Osteoblast (primary cell): ENCODE data around the gene CIB2. TPM values are rescaled to one million over a fixed set of nuclear protein-coding genes. Genes with fewer than 3 reads are reported as not detected.

ENCODE experiments used
- DNase-seq: peaks from one replicate; pipeline ENCODE4 v3.0.0; 2011; ENCODE audit warnings: low spot score, mixed read lengths; ENCODE audit not compliant: insufficient read length; ENCODE audit errors: missing footprints
- H2AFZ ChIP-seq: 2 replicates; pipeline ENCODE4 v1.6.0; 2011; ENCODE audit warnings: mild to moderate bottlenecking, low read length
- H3K27ac ChIP-seq: 2 replicates; pipeline ENCODE4 v1.5.1; 2011; ENCODE audit warnings: mild to moderate bottlenecking, low read depth, low read length, moderate library complexity
- H3K27me3 ChIP-seq: 2 replicates; pipeline ENCODE4 v1.6.0; 2012; ENCODE audit warnings: mild to moderate bottlenecking, control low read depth, inconsistent platforms, low read length, moderate library complexity; ENCODE audit not compliant: insufficient read depth
- H3K36me3 ChIP-seq: 2 replicates; pipeline ENCODE4 v1.5.1; 2011; ENCODE audit warnings: mild to moderate bottlenecking, low read length, control low read depth, moderate library complexity; ENCODE audit not compliant: insufficient read depth
- H3K4me1 ChIP-seq: 2 replicates; pipeline ENCODE4 v1.5.1; 2011; ENCODE audit warnings: mild to moderate bottlenecking, low read length, control low read depth, moderate library complexity; ENCODE audit not compliant: insufficient read depth
- H3K4me2 ChIP-seq: 2 replicates; pipeline ENCODE4 v1.6.0; 2011; ENCODE audit warnings: mild to moderate bottlenecking, low read length; ENCODE audit not compliant: insufficient read depth
- H3K4me3 ChIP-seq: fragments of 200-600 bp; sonication (generic); 3 replicates; pipeline ENCODE4 v1.5.1; 2012; ENCODE audit warnings: mild to moderate bottlenecking, low read length, inconsistent platforms; ENCODE audit not compliant: insufficient read depth
- H3K79me2 ChIP-seq: 2 replicates; pipeline ENCODE4 v1.6.0; 2012; ENCODE audit warnings: mild to moderate bottlenecking, low read length, control low read depth, inconsistent platforms; ENCODE audit not compliant: insufficient read depth
- H3K9me3 ChIP-seq: 2 replicates; pipeline ENCODE4 v1.5.1; 2011; ENCODE audit warnings: low read depth, low read length, control low read depth
- H4K20me1 ChIP-seq: 2 replicates; pipeline ENCODE4 v1.6.0; 2012; ENCODE audit warnings: mild to moderate bottlenecking, low read length, control low read depth; ENCODE audit not compliant: insufficient read depth
- CTCF ChIP-seq: IDR thresholded peaks from 2 replicates; pipeline ENCODE4 v1.5.1; 2011; ENCODE audit warnings: mild to moderate bottlenecking, low read depth, low read length, moderate library complexity; ENCODE audit errors: extremely low read depth
- total RNA-seq: library from RNA; depleted of rRNA; stranded (reverse); fragments of >200 nt; gene quantifications from 2 replicates; pipeline ENCODE4 v1.2.3, GENCODE V29; 2012

The CIB2 gene
- total RNA-seq, 1 donor, result 2.2 TPM

DNA sequence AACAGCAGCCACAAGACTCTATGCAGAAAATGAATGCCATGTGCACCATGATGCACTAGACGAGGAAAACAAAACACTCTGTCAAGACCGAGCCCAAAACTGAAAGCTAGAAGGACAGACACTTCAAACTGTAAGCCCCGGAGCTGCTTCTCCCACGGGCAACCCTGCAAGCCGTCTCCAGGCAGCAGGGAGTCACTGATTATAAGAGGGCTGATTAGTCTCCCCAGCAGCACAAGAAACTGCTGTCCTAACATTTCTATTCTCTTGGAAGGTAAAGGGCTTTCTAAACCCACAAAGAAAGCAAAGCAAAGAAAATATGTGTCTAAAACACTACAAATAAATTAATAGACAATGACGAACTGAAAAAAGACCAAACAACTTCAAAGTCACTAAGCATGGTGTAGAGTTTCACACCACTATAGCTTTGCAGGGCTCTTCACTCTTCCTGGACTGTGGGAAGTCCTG, 69.2 kb downstream of the CIB2 start:
- Histone ChIP-seq H2AFZ (no peak overlapping the region), H3K27ac (peak overlapping the region; percentile 96), H3K27me3 (no peaks in the 10 kb centered on the region), H3K9me3 (no peaks in the 10 kb centered on the region), H4K20me1 (no peaks in the 10 kb centered on the region), H3K4me1 (peaks cover 67% of the 10 kb centered on the region), H3K36me3 (no peaks in the 10 kb centered on the region), H3K4me3 (peak overlapping the region; percentile 62), H3K4me2 (peak overlapping the region; percentile 91), H3K79me2 (peaks cover 81% of the 10 kb centered on the region)
- no peak for DNase-seq
- TF ChIP-seq CTCF, result no peak

- H4K20me1 ChIP-seq, result peaks cover 4% of the 10 kb centered on the region
- no peaks in the 10 kb centered on the region for H3K36me3 ChIP-seq
- no peak for DNase-seq
- H3K27ac ChIP-seq, result no peak overlapping the region
- H3K27me3 ChIP-seq, result no peaks in the 10 kb centered on the region
- no peak overlapping the region for H3K4me3 ChIP-seq
- peaks cover 64% of the 10 kb centered on the region for H3K4me1 ChIP-seq
- no peak overlapping the region for H2AFZ ChIP-seq
- H3K9me3 ChIP-seq, result no peaks in the 10 kb centered on the region
- H3K79me2 ChIP-seq, result peaks cover 85% of the 10 kb centered on the region
- no peak for TF ChIP-seq CTCF
- H3K4me2 ChIP-seq, result no peak overlapping the region
Measured at GRCh38 chr15:78060232-78060631, 71.0 kb downstream of the CIB2 start.

DNA sequence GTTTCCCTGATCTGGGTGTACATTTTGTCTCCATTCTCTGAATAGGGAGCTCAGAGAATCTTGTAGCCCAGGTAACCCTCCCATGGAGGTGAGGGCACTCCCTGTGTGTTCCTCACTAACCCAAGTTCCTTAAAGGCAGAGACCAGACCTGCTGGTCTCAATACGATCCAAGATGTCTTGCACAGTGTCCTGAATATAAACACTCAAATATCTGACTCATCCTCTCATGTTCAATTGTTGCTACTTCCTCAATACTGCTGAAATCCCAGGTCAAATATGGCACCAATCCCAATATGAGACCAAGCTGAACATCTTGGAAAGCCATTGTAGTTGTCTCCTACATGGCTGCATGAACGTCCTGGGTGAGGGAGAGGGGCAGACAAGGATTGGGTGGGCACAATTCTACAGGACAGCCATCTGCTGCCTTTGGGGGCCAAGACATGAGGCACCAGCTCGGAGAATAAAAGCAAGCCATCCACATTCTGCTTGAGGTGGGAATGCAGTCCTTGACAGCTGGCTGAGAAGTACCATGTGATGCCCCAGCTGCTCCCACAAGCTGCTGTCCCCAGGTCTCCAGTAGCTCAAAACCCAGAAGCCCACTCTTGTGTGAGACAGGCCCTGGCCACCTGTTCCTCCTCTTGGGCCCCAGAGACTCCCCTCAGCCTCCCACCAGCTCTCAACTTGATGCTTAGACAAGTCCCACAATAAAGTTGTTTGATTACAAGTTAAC, 72.0 kb downstream of the CIB2 start:
- peaks cover 95% of the 10 kb centered on the region for H3K79me2 ChIP-seq
- peak; percentile 34 for DNase-seq
- H3K36me3 ChIP-seq, result no peaks in the 10 kb centered on the region
- no peaks in the 10 kb centered on the region for H3K27me3 ChIP-seq
- no peak for TF ChIP-seq CTCF
- no peak overlapping the region for H3K4me2 ChIP-seq
- H3K27ac ChIP-seq, result peak overlapping the region; percentile 37
- peaks cover 4% of the 10 kb centered on the region for H4K20me1 ChIP-seq
- H3K9me3 ChIP-seq, result no peaks in the 10 kb centered on the region
- H3K4me1 ChIP-seq, result peaks cover 54% of the 10 kb centered on the region
- H3K4me3 ChIP-seq, result no peak overlapping the region
- H2AFZ ChIP-seq, result no peak overlapping the region

GRCh38 chr15:78058401-78058935, 72.8 kb downstream of the CIB2 start:
- Histone ChIP-seq H3K79me2 (peaks cover 95% of the 10 kb centered on the region), H3K4me2 (no peak overlapping the region), H4K20me1 (peaks cover 4% of the 10 kb centered on the region), H2AFZ (no peak overlapping the region), H3K27me3 (no peaks in the 10 kb centered on the region), H3K27ac (peak overlapping the region; percentile 37), H3K36me3 (peaks cover 3% of the 10 kb centered on the region), H3K9me3 (no peaks in the 10 kb centered on the region), H3K4me3 (no peak overlapping the region), H3K4me1 (peaks cover 46% of the 10 kb centered on the region)
- DNase-seq, result no peak
- no peak for TF ChIP-seq CTCF
